AG04450 (cell line): ENCODE data around the gene YES1. TPM values are rescaled to one million over a fixed set of nuclear protein-coding genes. Genes with fewer than 3 reads are reported as not detected.

ENCODE experiments used
- CTCF ChIA-PET: fragments of 300-600, 350-600 bp; formaldehyde crosslinking; extraction: SDS; loops from one replicate; lab custom pipeline; 2022; ENCODE audit warnings: antibody characterized with exemption, inconsistent platforms; lab: Charles Lee
- POLR2A ChIA-PET: fragments of 350-600 bp; formaldehyde crosslinking; extraction: SDS; loops from one replicate; lab custom pipeline; 2021; ENCODE audit warnings: antibody characterized with exemption, inconsistent platforms; lab: Yijun Ruan, JAX
- DNase-seq: peaks from one replicate; pipeline ENCODE4 v3.0.0-alpha.2; 2011; ENCODE audit warnings: low read depth, low spot score
- H3K27ac ChIP-seq: one replicate; pipeline ENCODE4 v1.5.1; 2012; ENCODE audit warnings: low read depth, low read length, control low read depth
- H3K27me3 ChIP-seq: one replicate; pipeline ENCODE4 v1.6.0; 2012; ENCODE audit warnings: low read length; ENCODE audit not compliant: control insufficient read depth, insufficient read depth
- H3K4me3 ChIP-seq: 2 replicates; pipeline ENCODE4 v1.5.1; 2011; ENCODE audit warnings: mild to moderate bottlenecking, low read depth, low read length, control low read depth
- H3K9me3 ChIP-seq: 2 replicates; pipeline ENCODE4 v1.5.1; 2012; ENCODE audit warnings: low read length; ENCODE audit not compliant: control insufficient read depth, insufficient read depth
- polyA plus RNA-seq: library from polyadenylated mRNA; depleted of rRNA; stranded (reverse); fragments of >200 nt; gene quantifications from 2 replicates; pipeline ENCODE4 v1.2.3, GENCODE V29; 2011
- TF ChIP-seq, protein P1 (sequence below): IDR thresholded peaks from 2 replicates; pipeline ENCODE4 v1.5.1; 2011; ENCODE audit warnings: low read depth, low read length, control low read depth, inconsistent platforms

The YES1 gene
- polyA plus RNA-seq, 1 experiment, result 23.3 TPM

DNA sequence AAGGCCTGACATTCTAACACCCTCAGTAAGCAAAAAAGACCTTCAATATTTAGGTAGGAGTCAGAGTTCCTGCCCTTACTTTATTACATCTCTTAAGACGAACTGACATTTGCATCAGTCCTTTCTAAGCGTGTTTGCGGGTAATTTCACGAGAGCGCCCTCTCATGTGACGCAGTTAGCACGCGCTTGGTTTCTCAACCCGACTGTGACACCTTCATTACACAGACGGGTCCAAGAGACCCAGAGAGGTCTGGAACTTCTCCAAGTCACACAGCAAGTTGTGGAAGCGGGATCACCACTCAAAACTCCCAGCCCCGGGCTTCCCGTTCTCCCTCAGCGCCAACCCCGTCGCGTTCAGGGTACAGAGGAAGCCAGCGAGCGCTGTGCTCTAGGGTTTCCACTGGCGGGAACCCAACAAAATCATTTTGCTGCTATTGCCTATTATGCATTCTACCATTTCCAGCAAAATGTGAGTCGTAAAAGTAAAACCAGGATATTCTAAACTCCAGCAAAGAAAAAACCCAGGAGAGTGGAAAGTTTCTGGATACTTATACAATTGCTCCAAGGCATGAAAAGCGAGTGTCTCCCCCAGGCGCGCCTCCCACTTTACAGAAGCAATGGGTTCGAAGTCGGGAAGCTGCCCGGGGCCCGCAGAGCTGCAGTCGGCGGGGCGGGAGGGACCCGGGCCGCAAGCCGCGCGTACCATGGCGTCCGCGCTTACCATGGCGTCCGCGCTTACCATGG lies 100.2 kb downstream of the YES1 start:
- ChIA-PET POLR2A (interaction anchor here (1.0 to 1.3 kb wide), 3 partner anchors 9 to 255 kb away, joined by 4 to 6 read pairs (median 5); no protein-coding TSS in a partner anchor), CTCF (interaction anchor here (1.0 to 1.7 kb wide), 9 partner anchors 12 to 129 kb away, joined by 3 to 7 read pairs (median 4); no protein-coding TSS in a partner anchor)
- peak; percentile 33 for DNase-seq
- Histone ChIP-seq H3K27ac (peak overlapping the region; percentile 68), H3K9me3 (peaks cover 11% of the 10 kb centered on the region), H3K4me3 (peak overlapping the region; percentile 74), H3K27me3 (no peaks in the 10 kb centered on the region)
- TF ChIP-seq, protein P1, sequence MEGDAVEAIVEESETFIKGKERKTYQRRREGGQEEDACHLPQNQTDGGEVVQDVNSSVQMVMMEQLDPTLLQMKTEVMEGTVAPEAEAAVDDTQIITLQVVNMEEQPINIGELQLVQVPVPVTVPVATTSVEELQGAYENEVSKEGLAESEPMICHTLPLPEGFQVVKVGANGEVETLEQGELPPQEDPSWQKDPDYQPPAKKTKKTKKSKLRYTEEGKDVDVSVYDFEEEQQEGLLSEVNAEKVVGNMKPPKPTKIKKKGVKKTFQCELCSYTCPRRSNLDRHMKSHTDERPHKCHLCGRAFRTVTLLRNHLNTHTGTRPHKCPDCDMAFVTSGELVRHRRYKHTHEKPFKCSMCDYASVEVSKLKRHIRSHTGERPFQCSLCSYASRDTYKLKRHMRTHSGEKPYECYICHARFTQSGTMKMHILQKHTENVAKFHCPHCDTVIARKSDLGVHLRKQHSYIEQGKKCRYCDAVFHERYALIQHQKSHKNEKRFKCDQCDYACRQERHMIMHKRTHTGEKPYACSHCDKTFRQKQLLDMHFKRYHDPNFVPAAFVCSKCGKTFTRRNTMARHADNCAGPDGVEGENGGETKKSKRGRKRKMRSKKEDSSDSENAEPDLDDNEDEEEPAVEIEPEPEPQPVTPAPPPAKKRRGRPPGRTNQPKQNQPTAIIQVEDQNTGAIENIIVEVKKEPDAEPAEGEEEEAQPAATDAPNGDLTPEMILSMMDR, result 0 out of 2 replicates have a peak, but pooled peaks have one; percentile 8

DNA sequence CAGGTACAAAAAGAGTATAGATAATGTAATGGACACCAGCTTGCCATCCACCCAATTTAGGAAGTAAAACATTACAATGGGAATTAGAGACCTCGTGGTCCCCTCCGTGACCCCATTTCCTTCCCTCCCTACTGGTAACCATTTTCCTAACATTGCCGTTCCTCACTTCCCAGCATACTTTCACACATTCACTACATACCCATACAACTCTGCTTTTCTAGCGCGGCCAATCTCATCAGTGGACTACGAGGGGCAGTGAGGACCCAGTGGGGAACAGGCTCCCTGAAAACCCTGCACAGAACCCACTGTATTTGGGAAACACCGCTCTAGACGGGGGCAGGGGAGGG lies 100.8 kb downstream of the YES1 start:
- peaks cover 11% of the 10 kb centered on the region for H3K9me3 ChIP-seq
- TF ChIP-seq, protein P1, result no peak
- peak overlapping the region; percentile 74 for H3K4me3 ChIP-seq
- H3K27ac ChIP-seq, result peak overlapping the region; percentile 52
- no peak for DNase-seq
- ChIA-PET CTCF (interaction anchor here (2.2 kb wide), 1 partner anchor 119 kb away, joined by 8 read pairs; no protein-coding TSS in a partner anchor), POLR2A (no interaction called here)
- no peaks in the 10 kb centered on the region for H3K27me3 ChIP-seq

DNA sequence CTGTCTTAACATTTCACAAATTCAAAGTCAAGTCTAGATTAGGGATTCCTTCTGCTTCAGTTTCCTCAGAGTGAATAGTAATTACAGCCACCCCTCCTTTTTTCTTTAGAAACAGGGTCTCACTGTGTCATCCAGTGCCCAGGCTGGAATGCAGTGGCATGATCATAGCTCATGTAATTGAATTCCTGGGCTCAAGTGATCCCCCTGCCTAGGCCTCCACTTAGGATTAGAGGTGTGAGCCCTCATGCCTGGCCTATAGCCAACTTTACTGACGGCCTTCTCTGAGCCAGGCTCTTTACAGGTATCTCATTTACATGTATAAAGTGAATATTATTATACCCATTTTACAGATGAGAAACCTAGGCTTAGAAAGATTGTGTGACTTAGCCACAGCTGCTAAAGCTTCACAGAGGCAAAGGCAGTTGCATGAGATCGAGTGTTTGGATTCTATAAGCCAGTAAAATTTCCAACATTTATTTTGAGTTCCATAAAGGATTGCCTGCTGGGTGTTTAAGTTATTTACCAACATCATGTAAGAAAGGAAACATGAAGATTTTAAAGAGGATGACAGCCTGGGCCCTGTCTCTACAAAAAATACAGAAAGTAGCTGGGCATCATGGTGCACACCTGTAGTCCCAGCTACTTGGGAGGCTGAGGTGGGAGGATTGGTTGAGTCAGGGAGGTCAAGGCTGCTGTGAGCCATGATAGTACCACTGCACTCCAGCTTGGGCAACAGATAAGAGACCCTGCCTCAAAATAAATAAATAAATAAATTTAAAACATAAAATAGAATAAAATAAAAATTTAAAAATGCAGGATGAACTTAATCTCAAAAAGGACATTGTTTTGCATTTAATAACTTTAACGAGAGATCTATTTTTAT lies 101.4 kb downstream of the YES1 start:
- no peak for DNase-seq
- Histone ChIP-seq H3K4me3 (peak overlapping the region; percentile 74; the same call in 1 of the 2 replicates), H3K27me3 (no peaks in the 10 kb centered on the region), H3K9me3 (peaks cover 11% of the 10 kb centered on the region), H3K27ac (no peak overlapping the region)
- TF ChIP-seq, protein P1, result no peak
- CTCF ChIA-PET, result interaction anchor here (0.7 to 2.2 kb wide), 2 partner anchors 120 to 126 kb away, joined by 3 to 8 read pairs; no protein-coding TSS in a partner anchor
- POLR2A ChIA-PET, result no interaction called here

DNA sequence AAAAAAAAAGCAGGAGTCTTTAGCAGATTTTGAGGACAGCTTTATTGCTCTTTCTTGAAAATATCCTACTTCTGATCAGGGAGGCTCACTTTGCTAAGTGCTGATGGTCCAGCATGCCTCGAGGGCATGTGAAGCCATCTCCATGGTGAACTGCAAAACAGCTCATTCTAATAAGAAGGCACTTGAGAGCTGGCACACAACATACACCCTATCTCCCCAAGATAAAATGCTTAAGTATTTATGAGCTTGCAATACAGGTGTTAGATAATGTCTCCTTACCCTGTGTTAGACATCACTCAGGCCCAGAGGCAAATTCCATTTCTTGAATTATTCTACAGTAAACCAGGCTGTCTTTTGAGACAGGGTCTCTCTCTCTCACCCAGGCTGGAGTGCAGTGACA lies 102.3 kb downstream of the YES1 start:
- ChIA-PET POLR2A (no interaction called here), CTCF (interaction anchor here (0.7 to 2.2 kb wide), 3 partner anchors 39 to 126 kb away, joined by 3 to 8 read pairs (median 3); no protein-coding TSS in a partner anchor)
- no peak for DNase-seq
- Histone ChIP-seq H3K27ac (no peak overlapping the region), H3K9me3 (peaks cover 11% of the 10 kb centered on the region), H3K27me3 (no peaks in the 10 kb centered on the region), H3K4me3 (no peak overlapping the region)
- TF ChIP-seq, protein P1, result no peak
